Gastroesophageal sphincter (tissue), 3 donors: ENCODE measurements around the gene VSIG10L2.

Experiments used
- EP300 ChIP-seq: sonication (generic); formaldehyde crosslinking; IDR thresholded peaks from one replicate; pipeline ENCODE4 v1.6.1; 2017; ENCODE audit warnings: antibody characterized with exemption, mild to moderate bottlenecking
- POLR2A ChIP-seq, 2 donors: fragments of 450-650 bp; IDR thresholded peaks; one replicate each; pipeline ENCODE4 v1.6.1; 2017; ENCODE audit warnings: antibody characterized with exemption in 2 of 2, mild to moderate bottlenecking in 2 of 2, moderate library complexity in 1 of 2
- POLR2AphosphoS5 ChIP-seq: sonication (generic); formaldehyde crosslinking; IDR thresholded peaks from one replicate; pipeline ENCODE4 v1.6.1; 2017; ENCODE audit warnings: antibody characterized with exemption
- TF ChIP-seq, protein P1 (sequence below), 4 experiments: fragments of 200-600 bp in 2 of 4; fragments of 450-650 bp in 2 of 4; sonication (generic) in 1 of 4; IDR thresholded peaks; one replicate each; pipeline ENCODE4 v1.5.1; 2017 to 2019; ENCODE audit warnings: antibody characterized with exemption in 4 of 4, mild to moderate bottlenecking in 2 of 4, moderate library complexity in 2 of 4

DNA sequence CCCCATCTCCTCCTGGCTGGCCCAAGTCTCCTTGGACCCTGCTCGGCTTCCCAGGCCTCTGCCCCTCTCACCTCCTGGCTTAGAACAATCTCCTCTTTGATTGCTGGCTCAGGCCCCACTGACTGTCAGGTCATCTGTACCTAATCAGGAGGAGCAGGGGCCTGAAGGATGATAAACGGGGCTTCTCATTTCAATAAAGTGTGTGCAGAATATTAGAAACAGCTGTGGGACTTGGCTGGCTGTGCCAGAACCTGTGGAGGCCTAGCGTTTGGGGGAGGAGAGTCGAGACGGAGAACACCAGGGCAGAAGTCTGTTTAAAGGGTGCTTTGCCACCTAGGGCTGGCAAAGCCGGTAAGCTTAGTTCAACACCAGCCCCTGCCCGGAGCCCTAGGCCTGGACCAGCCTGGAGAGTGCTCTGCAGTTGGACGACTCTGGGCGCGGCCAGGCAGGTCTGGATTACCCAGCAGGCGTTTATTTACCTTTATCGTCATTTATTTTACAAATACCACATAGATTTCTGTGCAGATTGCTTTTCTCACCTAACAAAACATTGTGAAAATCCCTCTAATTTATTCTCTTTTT lies 10.1 kb upstream of the VSIG10L2 start:
- no peak for TF ChIP-seq POLR2A (IDR thresholded peaks at IDR 0.05)
- TF ChIP-seq, protein P1, sequence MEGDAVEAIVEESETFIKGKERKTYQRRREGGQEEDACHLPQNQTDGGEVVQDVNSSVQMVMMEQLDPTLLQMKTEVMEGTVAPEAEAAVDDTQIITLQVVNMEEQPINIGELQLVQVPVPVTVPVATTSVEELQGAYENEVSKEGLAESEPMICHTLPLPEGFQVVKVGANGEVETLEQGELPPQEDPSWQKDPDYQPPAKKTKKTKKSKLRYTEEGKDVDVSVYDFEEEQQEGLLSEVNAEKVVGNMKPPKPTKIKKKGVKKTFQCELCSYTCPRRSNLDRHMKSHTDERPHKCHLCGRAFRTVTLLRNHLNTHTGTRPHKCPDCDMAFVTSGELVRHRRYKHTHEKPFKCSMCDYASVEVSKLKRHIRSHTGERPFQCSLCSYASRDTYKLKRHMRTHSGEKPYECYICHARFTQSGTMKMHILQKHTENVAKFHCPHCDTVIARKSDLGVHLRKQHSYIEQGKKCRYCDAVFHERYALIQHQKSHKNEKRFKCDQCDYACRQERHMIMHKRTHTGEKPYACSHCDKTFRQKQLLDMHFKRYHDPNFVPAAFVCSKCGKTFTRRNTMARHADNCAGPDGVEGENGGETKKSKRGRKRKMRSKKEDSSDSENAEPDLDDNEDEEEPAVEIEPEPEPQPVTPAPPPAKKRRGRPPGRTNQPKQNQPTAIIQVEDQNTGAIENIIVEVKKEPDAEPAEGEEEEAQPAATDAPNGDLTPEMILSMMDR (IDR thresholded peaks at IDR 0.05): no peak
- no peak for TF ChIP-seq POLR2AphosphoS5
- no peak for TF ChIP-seq EP300
